ENCODE measurements around the gene ADH4.
"Not testable (repeated sequence)": the region's sequence is repeated elsewhere in the genome, so short reads cannot be mapped to it uniquely, and the experiment has no call there.

The ADH4 gene

GRCh38 chr4:99088023-99088449 is 56.1 kb downstream of the ADH4 start:
- peak overlapping the region; percentile 55 to 83 (median 71) for H3K4me3 ChIP-seq
- H3K27ac ChIP-seq: peak overlapping the region; percentile 77 to 97 (median 93)

DNA sequence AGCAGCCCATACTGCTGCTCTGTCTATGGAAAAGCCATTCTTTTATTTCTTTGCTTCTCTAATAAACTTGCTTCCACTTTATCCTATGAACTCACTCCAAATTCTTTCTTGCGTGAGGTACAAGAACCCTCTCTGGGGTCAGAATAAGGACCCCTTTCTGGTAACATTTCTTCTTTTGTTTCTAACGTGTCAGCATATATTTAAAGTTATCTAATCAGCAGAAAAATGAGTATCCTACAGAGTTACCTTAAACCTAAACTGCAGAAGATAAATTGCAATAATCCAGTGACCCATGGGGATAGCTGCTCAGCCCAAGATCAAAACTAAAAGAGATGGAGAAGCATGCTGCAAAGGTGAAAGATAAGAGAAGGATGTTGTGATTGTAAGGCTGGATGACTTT is 59.5 kb downstream of the ADH4 start:
- H3K4me3 ChIP-seq: no peak overlapping the region
- H3K27ac ChIP-seq: no peak overlapping the region

GRCh38 chr4:99082192-99082591 is 61.9 kb downstream of the ADH4 start:
- Histone ChIP-seq H3K4me3 (no peak overlapping the region), H3K27ac (no peak overlapping the region)

GRCh38 chr4:99080869-99081268 is 63.2 kb downstream of the ADH4 start:
- H3K4me3 ChIP-seq, H3K27ac ChIP-seq: not testable (repeated sequence)

DNA sequence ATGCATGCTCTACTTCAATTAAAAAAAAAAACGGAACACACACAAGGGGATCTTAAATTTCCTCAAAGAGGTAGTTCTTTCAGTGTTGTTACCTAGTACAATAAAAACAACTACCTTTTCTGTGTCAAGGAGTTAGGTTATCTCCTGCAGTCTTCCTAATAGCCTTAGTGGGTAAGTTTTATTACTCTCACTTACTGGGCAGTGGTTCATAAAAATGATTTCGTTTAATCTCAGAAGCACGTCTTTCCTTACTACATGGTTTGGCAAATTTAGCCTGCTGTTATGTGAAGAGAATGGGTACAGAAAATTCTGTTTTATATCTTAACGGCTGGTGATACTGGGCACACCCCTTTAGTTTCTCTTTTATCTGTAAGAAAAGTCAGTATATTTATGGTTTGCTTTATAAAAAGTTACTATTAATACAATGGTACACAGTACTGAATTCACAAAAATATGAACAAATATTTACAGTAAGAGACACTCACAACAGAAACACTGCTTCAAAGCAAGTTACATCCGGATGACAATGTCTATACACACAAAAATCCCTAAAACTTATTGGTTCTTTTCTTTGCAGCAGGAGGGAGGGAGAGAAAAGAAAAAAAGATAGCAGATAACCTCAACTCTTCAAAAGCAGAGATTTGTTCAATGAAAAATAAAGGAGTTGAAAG is 64.3 kb downstream of the ADH4 start:
- no peak overlapping the region for H3K27ac ChIP-seq
- H3K4me3 ChIP-seq: no peak overlapping the region

DNA sequence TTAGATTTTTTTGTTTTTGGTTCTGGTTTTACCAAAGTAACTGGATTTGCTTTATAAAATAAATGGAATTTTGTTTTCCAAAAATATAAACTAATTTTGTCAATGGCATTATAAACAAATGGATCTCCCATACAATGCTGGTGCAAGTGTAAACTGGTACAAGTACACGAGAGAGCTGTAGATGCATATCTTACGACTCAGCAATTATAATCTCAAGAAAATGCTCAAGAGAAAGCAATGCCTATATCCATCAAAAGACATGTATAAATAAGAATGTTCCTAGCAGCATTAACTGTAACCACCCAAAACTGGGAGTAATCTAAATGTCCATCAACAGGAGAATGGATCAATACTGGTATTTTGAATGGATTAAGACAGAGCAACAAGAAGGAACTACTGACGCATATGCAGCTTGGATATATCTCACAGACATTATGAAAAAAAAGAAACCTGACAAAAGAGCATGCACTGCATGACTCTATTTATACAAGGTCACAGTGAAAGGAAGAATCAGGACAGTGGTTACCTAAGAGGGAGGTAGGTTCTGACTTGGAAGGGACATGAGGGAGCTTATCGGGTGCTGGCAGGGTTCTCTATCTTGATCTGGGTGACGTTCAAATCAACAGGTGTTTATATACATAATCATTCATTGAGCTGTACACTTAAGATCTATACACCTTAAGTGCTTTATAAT is 65.0 kb downstream of the ADH4 start:
- no peak overlapping the region for H3K27ac ChIP-seq

GRCh38 chr4:99078336-99078735 is 65.8 kb downstream of the ADH4 start:
- Histone ChIP-seq H3K4me3 (no peak overlapping the region), H3K27ac (no peak overlapping the region)

More for the DNA sequence above, 65.0 kb downstream of the ADH4 start:
- no peak overlapping the region for H3K4me3 ChIP-seq

- no peak overlapping the region for H3K4me3 ChIP-seq
- no peak overlapping the region for H3K27ac ChIP-seq
These were observed 66.9 kb downstream of the ADH4 start for GRCh38 chr4:99077177-99077576.

- H3K27ac ChIP-seq: peak overlapping the region in 1 of 21 experiments; percentile 29
- H3K4me3 ChIP-seq: no peak overlapping the region
These were observed 67.7 kb downstream of the ADH4 start for GRCh38 chr4:99076292-99076976.

DNA sequence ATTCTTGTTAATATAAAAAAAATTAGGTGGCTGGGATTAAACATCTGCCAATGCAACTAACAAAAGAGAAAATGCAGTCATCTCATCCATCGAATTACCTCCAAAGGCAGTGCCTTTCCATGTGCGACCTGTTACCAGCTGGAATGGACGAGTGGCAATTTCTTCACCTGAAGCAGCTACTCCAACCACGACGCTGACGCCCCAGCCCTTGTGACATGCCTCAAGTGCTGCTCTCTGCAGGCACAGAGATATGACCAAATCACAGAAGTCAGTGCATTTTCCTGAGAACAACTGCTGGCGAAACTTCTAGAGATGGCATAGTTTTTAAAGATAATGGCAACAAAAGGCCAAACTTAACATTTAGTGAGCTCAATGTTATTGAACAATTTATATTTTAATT is 69.3 kb downstream of the ADH4 start:
- Histone ChIP-seq H3K27ac (no peak overlapping the region), H3K4me3 (no peak overlapping the region)
